Measurements from ENCODE around the gene GALNT15.

The GALNT15 gene

DNA sequence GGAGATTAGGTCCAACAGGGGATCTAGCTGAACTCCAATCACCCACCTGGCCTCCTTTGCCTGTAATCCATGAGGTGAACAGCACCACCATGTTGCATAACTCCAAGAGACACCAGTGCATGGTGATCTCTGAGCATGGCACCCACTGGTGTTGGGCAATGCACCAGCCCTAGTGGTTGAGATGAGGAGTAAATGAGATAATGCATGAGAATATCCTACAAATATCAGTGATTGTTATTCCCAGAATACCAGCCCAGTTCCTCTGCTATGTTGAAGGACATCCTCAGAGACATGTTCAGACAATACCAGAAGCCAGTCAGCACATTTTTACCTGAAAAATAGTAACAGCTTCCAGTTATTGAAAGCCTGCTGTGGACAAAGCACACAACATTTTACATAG, 14.7 kb downstream of the GALNT15 start:
- DNase-seq: no peak

DNA sequence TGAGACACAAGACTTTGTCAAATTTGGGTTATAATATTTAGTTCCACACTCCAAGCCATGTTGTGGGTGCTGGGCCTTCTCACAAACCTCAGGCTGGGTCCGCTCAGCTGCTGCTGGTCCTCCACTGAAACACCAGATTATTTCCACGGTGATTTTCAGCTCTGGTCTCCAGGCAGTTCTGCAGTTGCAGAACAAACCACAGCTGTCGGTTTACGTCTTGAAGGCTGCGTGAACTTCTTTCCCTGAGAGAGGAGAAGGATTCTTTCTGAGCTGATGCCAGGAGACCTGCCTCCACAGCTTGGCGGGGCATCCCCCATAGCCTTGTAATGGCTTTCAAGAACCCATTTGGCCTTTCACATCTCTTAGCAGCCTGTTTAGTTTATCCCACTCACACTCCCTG, 16.2 kb downstream of the GALNT15 start:
- no peak for DNase-seq

DNA sequence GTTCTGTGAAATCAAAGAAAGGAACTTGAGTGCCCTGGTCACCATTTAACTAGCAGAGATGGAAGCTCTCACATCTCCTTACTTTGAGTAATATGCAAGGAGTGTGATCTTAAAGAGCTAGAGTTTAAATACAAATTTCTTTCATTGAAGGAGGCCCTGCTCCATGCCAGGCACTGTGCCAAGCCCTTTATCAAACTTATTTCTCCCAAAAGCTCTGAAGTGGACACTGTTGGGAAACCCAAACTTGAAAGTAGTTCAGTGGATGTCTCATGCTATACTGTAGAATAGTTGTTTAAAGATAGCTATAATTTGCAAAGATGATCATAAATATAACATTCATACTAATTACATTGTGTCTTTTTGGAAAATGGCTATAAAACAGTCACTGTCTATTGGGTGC, 17.1 kb downstream of the GALNT15 start:
- DNase-seq: no peak

DNA sequence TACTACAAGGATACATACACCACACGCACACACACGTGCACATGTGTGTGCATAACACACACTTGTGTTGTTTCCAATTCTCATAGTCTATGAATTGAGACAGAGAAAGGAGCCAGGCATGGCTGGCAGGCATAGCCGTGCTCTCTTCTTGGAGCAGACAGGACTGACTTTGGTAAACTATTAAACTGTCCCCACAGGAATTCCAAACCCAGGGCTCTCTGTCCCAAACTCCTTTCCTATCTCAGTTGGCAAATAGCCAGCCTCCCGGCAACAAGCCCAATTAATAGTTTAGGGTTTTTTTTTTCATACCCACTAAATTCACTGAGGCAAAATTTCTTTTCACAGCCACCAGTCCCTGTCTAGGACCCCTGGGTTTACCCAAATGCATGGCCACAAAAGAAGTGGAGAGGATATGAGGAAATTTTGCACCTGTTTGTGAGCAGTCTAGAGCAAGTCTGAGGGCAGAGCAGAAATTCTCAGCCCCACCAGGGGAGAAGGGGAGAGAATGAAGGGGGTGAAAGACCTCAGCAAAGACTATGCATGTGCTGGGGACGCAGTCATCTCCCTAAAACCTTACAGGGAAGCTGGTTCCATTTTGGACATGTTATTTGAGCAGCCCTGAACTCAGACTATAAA, 17.8 kb downstream of the GALNT15 start:
- no peak for DNase-seq

DNA sequence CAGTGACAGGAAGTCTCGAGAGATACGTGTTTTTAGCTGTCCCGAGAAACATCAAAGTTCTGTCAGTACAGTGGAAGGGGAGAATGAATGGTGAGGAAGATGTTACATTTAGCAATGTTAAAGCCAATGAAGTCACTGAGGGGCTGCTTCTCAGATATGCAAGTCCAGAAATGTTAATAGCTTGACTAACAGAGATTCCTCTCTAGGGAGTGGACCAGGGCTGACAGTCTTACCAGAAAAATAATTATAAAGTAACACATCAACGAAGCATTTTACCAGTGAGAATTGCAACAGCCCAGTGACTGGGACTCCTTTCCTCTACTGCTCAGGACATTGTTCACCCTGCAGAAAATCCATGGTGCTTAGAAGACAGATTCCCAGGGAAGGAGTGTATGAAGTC, 23.9 kb downstream of the GALNT15 start:
- DNase-seq: no peak

DNA sequence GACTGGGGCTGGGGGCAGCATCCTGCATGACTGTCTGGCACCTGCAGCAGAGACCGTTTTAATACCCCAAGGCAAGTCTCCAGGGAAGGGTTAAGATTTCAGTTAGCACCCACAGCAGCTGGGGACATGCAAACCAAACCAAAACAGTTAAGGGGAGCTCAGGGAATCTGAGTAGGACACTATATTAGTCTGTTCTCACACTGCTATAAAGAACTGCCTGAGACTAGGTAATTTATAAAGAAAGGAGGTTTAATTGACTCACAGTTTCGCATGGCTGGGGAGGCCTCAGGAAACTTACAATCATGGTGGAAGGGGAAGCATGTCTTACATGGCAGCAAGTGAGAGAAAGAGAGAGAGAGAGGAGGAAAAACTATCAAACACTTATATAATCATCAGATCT, 25.3 kb downstream of the GALNT15 start:
- DNase-seq: no peak

DNA sequence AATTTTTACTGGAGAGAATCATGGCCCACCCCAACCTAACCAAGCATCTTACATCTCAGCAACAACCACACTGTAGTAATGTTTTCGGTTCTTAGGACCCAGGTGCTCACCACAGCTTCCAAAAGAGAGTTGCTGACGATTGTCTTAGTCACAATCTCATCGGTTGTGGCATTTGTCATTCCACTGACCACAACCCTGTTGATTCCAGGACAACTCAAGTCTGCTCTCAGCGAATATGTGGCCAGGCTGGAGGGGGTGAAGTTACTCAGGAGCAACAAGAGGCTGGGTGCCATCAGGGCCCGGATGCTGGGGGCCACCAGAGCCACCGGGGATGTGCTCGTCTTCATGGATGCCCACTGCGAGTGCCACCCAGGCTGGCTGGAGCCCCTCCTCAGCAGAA, 25.9 kb downstream of the GALNT15 start:
- no peak for DNase-seq

DNA sequence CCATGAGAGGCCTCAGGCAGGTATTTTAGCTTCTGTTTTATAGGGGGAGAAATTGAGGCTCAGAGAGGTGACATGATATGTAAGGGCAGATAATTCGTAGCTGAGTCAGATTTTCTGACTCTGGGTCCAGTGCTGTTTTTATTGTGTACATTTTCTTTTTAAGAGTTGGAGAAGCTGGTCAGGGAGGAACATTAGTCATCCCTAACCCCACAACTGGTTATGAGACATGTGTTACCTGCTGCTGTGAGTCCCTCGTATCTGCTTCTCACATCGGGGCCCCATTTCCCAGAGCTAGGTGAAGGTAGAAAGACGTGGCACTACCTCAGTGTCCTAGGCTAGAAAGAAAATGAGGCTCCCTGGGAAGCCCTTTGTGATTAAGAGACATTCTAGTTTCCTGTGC, 28.6 kb downstream of the GALNT15 start:
- no peak for DNase-seq

DNA sequence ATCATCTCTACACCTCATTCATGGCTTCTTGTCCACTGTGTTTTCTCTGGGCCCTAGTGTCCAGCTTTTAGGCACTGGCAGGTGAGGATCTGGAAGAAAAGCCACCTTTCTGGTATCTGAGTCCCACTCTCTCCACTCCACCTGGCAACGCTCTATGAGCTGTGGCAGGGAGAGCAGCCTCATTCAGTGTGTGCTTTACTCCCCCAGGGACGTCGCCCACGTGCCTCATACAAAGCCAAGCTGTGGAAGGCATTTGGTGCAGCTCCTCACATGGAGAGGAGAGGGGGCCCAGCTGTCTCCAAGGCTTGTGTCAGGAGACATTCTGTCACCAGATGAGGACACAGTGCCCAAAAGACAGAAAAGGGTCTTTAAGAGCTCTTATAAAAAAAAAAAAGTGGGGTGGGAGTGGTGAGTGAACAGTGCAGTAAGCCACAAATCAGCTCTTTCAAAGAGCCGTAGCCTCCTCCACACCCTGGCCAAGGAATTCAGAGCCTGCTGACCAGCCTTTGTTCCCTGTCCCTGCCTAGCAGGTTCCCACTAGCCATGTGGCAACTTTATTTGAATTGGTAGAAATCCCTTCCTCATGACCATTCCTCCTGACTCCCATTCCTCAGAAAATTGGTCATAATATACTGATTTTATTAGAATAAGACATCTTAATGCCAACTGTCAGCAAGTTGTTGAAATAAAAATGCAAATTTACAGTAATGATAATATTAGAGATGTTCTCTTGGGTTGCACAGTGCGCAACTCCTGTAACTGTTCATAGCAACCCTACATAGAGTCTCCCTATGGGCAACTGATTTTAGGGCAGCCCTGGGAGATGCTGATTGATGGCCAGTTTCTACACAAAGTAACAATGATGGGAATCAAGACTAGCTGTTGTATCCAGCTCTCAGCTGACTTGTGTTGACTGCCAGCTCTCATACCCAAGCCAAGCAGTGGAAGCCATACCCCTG, 29.5 kb downstream of the GALNT15 start:
- DNase-seq: no peak

DNA sequence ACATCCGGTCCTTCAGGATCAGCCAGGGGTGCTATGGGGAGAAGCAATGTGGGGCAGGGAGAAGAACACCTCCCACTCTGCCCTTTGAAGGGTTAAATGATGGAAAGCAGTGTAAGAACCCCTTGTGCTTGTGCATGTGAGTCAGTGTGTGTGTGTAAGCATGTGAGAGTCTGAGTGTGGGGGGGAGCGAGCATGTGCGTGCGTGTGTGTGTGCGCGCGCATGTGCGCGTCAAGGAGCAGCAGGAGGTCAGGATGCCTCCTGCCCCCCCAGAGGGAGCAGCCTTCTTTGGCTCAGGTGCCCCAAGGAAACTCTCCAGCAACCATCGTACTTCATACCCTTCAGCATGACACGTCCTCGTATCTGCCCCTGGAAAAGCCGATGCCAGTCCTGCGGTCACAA, 30.3 kb downstream of the GALNT15 start:
- no peak for DNase-seq

DNA sequence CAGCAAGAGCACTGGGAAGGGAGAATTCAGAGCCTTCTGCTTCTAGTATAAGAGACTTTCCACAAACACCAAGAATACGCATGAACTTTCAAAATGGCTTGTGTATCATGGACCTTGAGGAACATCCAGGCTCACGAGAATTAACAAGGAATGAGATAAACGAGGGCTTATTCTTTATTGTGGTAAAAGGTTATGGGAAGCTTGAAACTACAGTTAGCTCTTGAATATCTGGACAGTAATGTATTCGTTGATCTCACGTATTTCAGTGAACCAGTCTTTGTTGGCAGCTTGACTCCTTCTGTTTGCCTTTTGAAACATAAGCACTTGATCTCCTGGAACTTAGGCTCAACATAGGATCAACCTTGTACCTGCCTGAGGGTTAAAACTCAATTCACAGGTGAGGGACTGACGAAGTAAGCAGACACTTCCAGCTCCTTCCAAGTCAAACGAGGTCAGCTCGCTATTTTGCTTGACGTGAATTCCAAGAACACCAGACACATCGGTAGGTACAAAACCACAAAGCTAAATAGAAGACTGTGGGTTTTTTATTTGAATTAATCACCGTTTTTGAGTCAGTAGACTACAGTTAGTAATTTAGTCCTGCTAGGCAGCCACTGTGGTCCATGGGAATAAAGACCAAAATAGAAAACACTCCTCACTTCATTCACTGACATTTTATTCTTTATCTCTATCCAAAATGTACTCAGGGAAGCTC, 30.8 kb downstream of the GALNT15 start:
- DNase-seq: no peak

DNA sequence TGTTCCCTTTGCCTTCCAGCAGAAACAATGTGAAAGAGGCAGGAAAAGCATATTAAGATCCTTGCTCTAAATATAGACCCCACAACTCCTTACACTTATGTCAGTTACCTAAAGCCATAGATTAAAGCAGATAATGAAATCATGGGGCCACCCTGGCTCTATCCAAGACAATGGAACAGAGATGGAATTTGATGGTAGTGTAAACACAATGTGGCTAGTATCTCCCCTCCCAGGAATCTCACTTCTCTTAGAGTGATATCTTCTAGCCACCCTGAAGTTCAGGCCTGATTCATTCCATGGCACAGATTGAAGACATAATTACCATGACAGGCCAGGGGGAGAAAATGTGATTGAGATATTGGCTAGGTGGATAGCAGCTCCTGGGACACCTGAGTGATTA, 32.6 kb downstream of the GALNT15 start:
- no peak for DNase-seq

DNA sequence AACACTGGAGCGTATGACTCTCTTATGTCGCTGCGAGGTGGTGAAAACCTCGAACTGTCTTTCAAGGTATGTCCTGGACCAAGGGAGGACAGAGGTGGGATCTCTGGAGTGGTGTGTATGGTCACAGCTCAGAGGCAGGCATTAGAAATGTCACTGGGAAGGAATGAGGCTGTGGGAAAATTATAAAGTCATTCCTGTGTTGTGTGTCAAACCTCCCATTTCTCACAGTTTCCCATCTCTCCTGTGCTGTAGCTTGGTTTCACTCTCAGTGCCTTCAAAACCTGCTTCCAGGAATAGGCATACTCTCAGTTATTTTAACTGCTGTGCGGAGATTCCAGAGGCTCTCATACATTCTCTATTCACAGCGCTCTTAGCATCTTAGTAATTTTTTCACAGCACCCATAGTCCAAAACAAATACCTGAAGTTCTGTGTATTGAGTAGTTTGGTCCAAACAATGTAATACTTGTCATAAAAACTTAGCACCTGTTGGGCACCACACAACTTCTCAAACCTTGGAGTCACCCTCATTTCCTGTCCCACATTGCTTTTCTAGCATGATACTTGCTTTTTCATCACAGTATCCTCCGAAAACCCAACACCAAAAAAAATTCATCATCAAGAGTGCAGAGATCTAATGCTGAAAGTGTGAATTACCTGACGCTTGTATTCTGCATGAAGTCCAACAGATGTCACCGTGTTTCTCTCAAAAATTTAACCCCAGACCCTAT, 36.9 kb downstream of the GALNT15 start:
- DNase-seq: no peak

DNA sequence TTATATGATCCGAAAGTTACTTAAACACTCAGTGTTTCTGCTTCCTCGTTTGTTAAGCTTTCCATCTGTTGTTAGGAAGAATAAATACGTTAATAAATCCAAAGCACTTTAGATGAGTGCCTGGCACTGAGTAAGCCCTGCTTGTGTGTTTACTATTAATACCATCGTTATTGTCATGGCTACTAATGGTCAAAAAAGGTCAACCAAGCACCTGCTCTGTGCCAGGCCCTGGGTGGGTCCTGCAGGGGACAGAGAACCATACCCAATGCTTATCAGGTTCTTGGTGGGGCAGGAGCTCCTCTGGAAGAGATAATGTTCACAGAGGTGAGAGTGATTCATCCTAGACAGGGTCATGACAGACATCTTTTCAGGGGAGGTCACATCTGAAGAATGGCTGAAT, 39.9 kb downstream of the GALNT15 start:
- no peak for DNase-seq

DNA sequence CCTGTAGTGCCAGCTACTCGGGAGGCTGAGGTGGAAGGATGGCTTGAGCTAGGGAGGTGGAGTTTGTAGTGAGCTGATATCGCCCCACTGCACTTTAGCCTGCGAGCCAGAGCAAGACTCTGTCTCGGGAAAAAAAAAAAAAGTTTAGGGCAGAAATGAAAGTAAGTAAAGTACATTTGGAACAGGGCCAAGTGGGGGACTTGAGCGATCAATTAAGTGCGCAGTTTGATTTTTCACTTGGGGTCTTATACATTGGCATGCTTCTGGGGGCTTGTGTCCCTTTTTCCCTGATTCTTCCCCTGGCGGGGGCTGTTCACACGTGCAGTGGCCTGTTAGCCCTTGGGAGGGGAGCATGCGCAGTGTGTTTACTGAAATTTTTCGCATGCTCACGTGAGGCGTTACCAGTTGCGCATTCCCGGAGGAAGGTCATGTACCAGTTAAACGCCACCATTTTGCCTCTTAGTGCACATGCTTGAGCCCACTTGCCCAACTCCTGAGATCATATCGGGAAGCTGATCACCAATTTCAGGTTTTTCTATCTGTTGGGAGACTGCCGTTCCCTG, 42.0 kb downstream of the GALNT15 start:
- peak; percentile 0 for DNase-seq

DNA sequence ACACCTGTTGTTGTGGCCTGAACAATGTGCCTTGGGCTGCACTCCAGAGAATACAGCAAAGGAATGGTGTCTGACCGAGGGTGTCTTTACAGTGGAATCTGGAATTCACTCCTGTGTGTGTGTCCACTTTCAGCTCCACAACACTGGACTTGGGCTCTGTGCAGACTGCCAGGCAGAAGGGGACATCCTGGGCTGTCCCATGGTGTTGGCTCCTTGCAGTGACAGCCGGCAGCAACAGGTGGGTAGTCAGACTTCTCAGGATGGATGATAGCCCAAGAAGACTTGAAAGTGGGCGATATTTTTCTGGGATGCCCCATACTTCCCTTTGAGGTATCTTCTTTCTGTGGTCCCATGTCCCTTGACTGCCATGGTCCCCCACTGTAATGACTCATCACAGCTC, 45.3 kb downstream of the GALNT15 start:
- DNase-seq: no peak

DNA sequence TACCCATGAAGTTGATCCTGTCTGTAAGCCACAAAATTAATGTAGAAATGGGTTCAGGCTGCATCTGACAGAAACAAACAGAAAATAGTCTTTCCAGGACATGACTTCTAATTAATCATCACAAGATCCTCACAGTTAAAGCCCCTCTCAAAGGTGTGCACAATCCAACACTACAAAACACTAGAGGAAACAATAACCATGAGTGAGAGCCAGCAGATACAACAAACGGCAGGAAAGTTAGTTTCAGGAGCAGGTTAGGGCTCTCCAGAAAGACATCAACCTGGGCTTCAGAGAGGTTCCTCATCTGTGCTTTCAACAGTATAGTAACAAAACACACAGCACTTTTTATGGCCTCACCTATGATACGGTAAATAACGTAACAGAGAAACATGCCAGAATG, 47.5 kb downstream of the GALNT15 start:
- no peak for DNase-seq

DNA sequence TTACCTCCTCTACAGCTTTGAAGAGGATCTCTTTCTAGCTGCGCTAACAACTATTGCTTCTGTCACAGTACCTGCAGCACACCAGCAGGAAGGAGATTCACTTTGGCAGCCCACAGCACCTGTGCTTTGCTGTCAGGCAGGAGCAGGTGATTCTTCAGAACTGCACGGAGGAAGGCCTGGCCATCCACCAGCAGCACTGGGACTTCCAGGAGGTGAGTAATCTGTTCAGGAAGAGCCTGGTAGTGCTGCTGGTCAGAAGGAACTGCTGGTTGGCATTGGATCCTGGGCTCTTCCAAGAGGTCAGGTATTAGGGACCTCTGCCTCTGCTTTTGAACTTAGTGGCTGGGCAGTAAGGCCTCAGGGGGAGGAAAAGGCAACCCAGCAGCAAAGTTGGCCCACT, 48.1 kb downstream of the GALNT15 start:
- DNase-seq: no peak

DNA sequence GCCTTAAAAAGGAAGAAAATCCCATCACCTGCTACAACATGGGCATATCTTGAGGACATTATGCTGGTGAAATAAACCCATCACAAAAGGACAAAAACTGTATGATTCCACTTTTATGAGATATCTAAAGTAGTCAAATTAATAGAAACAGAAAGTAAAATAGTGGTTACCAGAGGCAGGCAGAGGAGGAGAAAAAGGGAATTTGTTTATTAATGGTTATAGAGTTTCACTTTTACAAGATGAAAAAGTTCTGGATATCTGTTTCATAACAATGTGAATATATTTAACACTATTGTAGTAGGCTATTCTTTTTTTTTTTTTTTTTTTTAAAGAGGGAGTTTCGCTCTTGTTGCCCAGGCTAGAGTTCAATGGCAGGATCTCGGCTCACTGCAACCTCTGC, 49.8 kb downstream of the GALNT15 start:
- DNase-seq: no peak

DNA sequence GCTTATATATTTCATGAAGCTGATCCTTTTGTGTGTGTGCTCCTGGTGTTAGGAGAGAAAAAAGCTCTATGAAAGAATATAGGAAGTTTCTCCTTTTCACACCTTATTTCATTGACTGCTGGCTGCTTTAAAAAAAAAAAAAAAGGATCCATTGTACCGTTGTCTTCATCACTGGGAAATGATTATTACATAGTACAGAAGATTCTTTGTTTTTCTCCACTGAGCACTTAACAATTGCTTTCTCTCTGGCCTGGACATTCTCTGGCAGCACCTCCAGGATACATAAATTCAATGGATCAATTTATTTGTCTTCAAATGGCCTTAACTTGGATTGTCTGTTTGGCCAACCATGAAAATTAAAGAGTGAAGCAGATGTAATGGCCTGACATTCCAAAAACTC, 53.1 kb downstream of the GALNT15 start:
- no peak for DNase-seq

DNA sequence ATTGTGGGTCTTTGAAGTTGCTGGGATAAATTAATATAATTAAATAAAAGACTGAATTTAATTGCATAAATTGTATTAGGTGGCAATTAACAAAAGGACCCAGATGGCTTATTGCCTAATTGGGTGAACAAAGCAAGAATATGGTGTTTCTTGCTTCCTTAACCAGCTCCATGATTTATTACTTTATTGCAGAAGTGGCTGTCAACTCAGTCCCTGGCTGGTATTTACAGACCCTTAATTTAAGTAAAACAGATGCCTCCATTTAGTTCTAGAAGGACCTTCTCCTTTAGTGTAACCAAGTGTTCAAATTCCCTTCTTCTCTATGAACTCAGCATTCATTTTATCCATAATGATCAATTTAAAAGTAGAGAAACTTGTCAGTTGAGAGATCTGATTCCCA, 55.2 kb downstream of the GALNT15 start:
- DNase-seq: no peak

DNA sequence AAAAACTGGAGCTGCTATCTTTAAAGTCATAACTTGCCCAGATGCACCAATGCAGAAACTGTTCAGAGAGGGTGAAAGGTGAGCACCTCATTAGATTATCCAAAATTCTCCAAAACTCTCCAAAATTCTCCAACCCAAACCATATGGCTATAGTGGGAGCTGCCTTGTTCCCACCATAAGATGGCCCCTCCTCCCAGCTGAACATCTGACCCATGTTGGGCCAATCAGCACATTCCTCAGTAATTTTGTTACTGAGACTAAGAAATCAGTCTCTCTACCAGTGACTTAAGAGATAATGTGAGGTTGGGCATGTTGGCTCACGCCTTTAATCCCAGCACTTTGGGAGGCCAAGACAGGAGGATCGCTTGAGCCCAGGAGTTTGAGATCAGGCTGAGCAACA, 57.5 kb downstream of the GALNT15 start:
- no peak for DNase-seq

DNA sequence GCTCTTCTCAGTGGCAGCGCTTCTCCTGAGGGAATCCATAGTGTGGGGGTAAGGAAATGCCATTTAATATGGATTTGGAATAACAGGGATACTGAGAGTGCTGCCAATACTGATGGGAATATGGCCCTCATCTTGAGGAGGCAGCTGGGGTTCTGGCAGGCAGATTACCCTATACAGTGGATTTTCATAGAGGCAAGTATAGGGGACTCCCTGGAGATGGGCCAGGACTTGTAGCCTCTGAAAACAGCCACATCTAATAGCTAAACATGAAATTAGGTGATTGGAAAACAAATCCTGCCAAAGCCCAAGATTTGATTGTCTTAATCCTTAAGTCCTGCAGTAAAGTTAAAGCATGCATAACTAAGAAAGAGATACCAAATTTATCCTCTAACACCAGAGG, 59.3 kb downstream of the GALNT15 start:
- no peak for DNase-seq

Data from DMS79 treated with DMSO at 0.1 percent for 48 hours (cell line).